Fibroblast of villous mesenchyme (primary cell): ENCODE results near the gene MTRF1. TPM values are rescaled to one million over a fixed set of nuclear protein-coding genes. Genes with fewer than 3 reads are reported as not detected.

Experiments used
- DNase-seq: peaks from one replicate; pipeline ENCODE4 v3.0.0-alpha.2; 2010; ENCODE audit warnings: low read depth
- H3K4me3 ChIP-seq: 2 replicates; pipeline ENCODE4 v1.5.1; 2011; ENCODE audit warnings: low read depth, mild to moderate bottlenecking, low read length
- total RNA-seq: library from RNA; depleted of rRNA; stranded (reverse); fragments of >200 nt; gene quantifications from 2 replicates; pipeline ENCODE4 v1.2.3, GENCODE V29; 2012
- TF ChIP-seq, protein P1 (sequence below): IDR thresholded peaks from 2 replicates; pipeline ENCODE4 v1.5.1; 2012; ENCODE audit warnings: low read depth, mild to moderate bottlenecking, low read length; ENCODE audit not compliant: insufficient read depth

The MTRF1 gene
- 11.0 and 16.4 TPM in 2 replicates for total RNA-seq

DNA sequence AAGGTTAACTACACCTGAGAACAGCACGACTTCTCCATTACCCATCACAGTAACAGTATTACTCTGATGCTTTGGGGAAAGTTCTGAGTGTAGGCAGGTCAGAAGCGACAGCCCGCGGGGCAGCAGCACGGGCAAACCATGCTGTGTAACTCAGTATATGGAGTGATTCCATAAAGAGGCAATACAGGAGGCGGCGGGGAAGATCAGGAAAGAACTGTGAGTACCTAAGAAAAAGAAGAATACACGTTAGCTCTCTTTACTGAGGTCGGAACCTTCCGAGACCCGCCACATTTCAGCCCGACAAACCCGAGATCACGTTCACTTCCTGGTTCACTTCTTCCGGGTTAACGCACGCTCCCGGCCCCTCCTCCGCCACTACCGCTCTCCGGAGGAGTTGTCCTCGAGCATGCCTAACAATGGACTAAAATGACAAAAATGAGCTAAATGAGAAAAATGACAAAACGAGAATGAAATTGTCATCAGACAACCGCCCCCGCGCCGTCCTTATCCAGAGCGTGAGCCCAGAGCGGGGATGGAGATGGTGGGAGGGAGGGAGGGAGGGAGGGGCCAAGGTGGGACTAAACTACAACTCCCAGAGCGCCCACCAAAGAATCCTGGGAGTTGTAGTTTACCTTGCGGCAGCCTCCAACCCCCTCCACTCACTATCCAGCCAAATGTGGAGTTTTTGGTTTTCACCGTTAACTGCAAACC is at the start of gene MTRF1:
Gene MTRF1, minus strand, starts transcription at position 316 of the 711 bp plus-strand sequence. CDS start 2,669 bp downstream, outside the sequence.
- H3K4me3 ChIP-seq = peak within 1 kb of the TSS; percentile 73
- TF ChIP-seq, protein P1, sequence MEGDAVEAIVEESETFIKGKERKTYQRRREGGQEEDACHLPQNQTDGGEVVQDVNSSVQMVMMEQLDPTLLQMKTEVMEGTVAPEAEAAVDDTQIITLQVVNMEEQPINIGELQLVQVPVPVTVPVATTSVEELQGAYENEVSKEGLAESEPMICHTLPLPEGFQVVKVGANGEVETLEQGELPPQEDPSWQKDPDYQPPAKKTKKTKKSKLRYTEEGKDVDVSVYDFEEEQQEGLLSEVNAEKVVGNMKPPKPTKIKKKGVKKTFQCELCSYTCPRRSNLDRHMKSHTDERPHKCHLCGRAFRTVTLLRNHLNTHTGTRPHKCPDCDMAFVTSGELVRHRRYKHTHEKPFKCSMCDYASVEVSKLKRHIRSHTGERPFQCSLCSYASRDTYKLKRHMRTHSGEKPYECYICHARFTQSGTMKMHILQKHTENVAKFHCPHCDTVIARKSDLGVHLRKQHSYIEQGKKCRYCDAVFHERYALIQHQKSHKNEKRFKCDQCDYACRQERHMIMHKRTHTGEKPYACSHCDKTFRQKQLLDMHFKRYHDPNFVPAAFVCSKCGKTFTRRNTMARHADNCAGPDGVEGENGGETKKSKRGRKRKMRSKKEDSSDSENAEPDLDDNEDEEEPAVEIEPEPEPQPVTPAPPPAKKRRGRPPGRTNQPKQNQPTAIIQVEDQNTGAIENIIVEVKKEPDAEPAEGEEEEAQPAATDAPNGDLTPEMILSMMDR = no peak
- DNase-seq = peak; percentile 68

DNA sequence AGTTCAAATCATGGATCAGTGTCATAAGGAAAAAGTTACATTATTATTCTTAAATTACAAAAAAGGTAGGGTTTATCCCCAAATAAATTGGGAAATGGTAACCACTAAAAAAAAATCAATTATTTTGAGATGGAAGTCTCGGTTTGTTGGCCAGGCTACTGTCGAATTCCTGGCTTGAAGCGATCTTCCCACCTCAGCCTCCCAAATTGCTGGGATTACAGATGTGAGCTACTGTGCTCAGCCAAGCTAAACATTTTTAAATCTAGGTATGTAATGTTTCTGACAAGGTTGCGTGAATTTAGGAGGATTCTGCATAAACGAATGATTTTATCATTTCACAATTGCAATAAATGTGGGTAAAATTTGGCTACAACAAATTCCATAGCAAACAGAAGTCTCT is 49.7 kb upstream of the MTRF1 start:
- TF ChIP-seq, protein P1 = no peak
- no peak for DNase-seq
- peak overlapping the region; percentile 98 for H3K4me3 ChIP-seq

DNA sequence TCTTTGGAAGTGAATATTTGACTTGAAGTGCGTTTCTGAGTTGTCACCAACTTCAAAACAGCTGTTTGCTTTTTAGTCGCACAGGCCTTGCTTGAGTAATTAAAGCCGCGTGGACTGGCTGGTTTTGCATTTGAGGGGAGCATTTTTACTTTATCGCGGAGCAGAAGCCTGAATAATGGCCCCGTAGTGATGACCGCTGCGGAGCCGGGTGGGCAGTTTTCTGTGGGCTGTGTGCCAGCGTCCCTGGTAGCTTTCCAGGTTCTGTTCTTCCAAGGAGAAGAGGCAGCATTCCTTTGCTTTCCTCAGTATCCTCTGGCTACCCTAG is 48.8 kb upstream of the MTRF1 start:
- TF ChIP-seq, protein P1 = no peak
- H3K4me3 ChIP-seq = peak overlapping the region; percentile 98
- DNase-seq = peak; percentile 58

DNA sequence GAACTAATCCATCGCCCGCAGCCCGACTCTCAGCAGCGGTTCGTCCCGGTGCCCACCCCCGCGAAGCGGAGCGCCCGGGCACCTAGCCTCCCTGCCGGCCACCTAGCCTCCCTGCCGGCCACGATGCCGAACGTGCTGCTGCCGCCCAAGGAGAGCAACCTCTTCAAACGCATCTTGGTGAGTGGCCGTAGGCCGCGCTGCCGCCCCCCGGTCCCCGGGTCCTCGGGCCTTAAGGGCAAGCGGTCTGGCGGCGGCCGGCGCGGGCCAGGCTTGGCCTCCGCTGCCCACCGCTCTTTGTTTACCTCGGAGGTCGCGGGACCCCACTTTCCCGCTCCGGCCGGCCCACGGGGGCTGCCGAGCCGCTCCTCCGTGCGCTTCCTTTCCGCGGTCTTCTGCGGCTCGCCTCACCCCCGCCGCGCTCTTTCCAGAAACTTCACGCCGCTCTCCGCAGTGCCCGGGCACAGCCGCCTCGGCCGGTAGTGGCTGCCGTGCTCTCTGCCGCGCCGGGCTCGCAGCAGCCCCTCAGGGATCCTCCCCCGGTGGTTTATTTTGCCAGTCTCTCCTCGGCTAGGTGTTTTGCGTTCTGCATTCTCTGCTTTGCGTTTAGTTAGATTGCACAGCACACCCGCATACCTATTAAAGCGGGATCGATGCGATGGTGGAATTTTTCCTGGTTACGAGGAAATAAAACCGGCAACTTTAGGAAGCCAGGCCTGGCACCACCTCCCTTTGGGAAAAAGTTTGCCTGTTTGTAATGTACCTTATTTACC is 48.2 kb upstream of the MTRF1 start:
- DNase-seq = peak; percentile 39
- H3K4me3 ChIP-seq = peak overlapping the region; percentile 98
- TF ChIP-seq, protein P1 = no peak

GRCh38 chr13:41310963-41311405 is 47.6 kb upstream of the MTRF1 start, which contains the start of gene NAA16:
Gene NAA16, plus strand, starts transcription at chr13:41311267. Its CDS starts 262 bp downstream, at chr13:41311529.
- H3K4me3 ChIP-seq = peak within 1 kb of the TSS; percentile 98

GRCh38 chr13:41307884-41308640 is 44.7 kb upstream of the MTRF1 start:
- no peak overlapping the region for H3K4me3 ChIP-seq
- TF ChIP-seq, protein P1 = no peak
- DNase-seq = no peak

More at GRCh38 chr13:41310963-41311405, 47.6 kb upstream of the MTRF1 start, which contains the start of gene NAA16:
- peak; percentile 84 for DNase-seq
- TF ChIP-seq, protein P1 = no peak
